ENCODE data around the gene CDC42BPB. TPM values are rescaled to one million over a fixed set of nuclear protein-coding genes. Genes with fewer than 3 reads are reported as not detected.

The CDC42BPB gene
- total and polyA plus RNA-seq, 2 of the 4 experiments (the other 2 are of a cell fraction): 49.1 to 81.4 TPM

GRCh38 chr14:102898298-102898697 lies 159.1 kb downstream of the CDC42BPB start:
- Histone ChIP-seq H4K91ac (ENCODE audit: insufficient read depth, low read depth, low read length) (no peak overlapping the region), H3K4me3 (ENCODE audit: insufficient read depth, low read depth, low read length) (no peak overlapping the region), H3K9me1 (ENCODE audit: insufficient read depth, low read length) (peaks cover 8% of the 10 kb centered on the region), H2BK15ac (ENCODE audit: low read depth, low read length) (no peak overlapping the region), H2AFZ (replicated peaks; ENCODE audit: low read length, poor library complexity) (no peak overlapping the region), H3K4me2 (ENCODE audit: low read depth, low read length) (no peak overlapping the region), H4K8ac (ENCODE audit: low read depth in 2 of 2, low read length in 2 of 2) (no peak overlapping the region), H3K9ac (ENCODE audit: low read depth, low read length) (no peak overlapping the region), H3K27ac (ENCODE audit: insufficient read depth, low read length) (no peak overlapping the region), H3K36me3 (ENCODE audit: control insufficient read depth, insufficient read depth, low read length) (peaks cover 24% of the 10 kb centered on the region), H2BK5ac (ENCODE audit: low read depth, low read length, poor library complexity, severe bottlenecking) (no peak overlapping the region), H3K79me1 (ENCODE audit: low read depth in 1 of 2, low read length in 2 of 2) (peaks cover 0 to 8% of the 10 kb centered on the region in 2 experiments; a peak in 1 of 4 replicates), H3K14ac (replicated peaks; ENCODE audit: low read depth, low read length) (no peak overlapping the region), H3K9me3 (ENCODE audit: control insufficient read depth, insufficient read depth, low read length) (no peaks in the 10 kb centered on the region), H2AK9ac (replicated peaks; ENCODE audit: low read depth, low read length, poor library complexity) (no peak overlapping the region), H3K56ac (ENCODE audit: extremely low read depth, insufficient read depth, low read length) (no peak overlapping the region), H2AK5ac (ENCODE audit: low read depth, low read length) (no peak overlapping the region), H2BK20ac (ENCODE audit: low read depth, low read length) (no peak overlapping the region), H3K18ac (ENCODE audit: low read depth, low read length) (no peak overlapping the region), H3K4me1 (ENCODE audit: control insufficient read depth, insufficient read depth, low read length) (peaks cover 2% of the 10 kb centered on the region; the same call in 1 of the 2 replicates), H4K5ac (ENCODE audit: low read depth, low read length) (no peak overlapping the region), H2BK120ac (ENCODE audit: low read depth, low read length) (no peak overlapping the region), H3K4ac (ENCODE audit: low read depth, low read length) (no peak overlapping the region), H4K20me1 (ENCODE audit: insufficient read depth, low read length) (peaks cover 1% of the 10 kb centered on the region; the same call in 1 of the 2 replicates), H3K23ac (ENCODE audit: low read depth, low read length) (no peak overlapping the region), H3K27me3 (ENCODE audit: control insufficient read depth, insufficient read depth, low read length) (no peaks in the 10 kb centered on the region)
- DNase-seq (no peak), ATAC-seq (ENCODE audit: low read depth) (no peak)
- intact Hi-C loops (cut with micrococcal nuclease): no loop called here
- POLR2A ChIA-PET (ENCODE audit: unreplicated experiment): no interaction called here
- WGBS, 2 experiments (ENCODE audit: extremely low coverage in 2 of 2, insufficient read length in 1 of 2): 94% methylated on average over 3 of the region's 6 CpGs; no CpG with 5 or more reads in 1 of the 2 experiments
- TF ChIP-seq BHLHE40 (IDR thresholded peaks at IDR 0.05; ENCODE audit: low read depth, low read length) (no peak), NFE2L2 (IDR thresholded peaks at IDR 0.05; ENCODE audit: low read depth, low read length) (no peak), ELK1 (IDR thresholded peaks at IDR 0.05; ENCODE audit: borderline replicate concordance, low read depth, low read length) (no peak), POLR2A (IDR thresholded peaks at IDR 0.05; ENCODE audit: low read depth, low read length) (no peak), SMC3 (IDR thresholded peaks at IDR 0.05; ENCODE audit: low read depth, low read length) (no peak), RFX5 (IDR thresholded peaks at IDR 0.05; ENCODE audit: low read depth, low read length) (no peak), MXI1 (IDR thresholded peaks at IDR 0.05; ENCODE audit: borderline replicate concordance, low read depth, low read length) (no peak), RAD21 (IDR thresholded peaks at IDR 0.05; ENCODE audit: low read length) (no peak), RCOR1 (IDR thresholded peaks at IDR 0.05; ENCODE audit: insufficient replicate concordance, low read length) (no peak), MAZ (IDR thresholded peaks at IDR 0.05; ENCODE audit: borderline replicate concordance, low read depth, low read length) (no peak), CTCF (conservative IDR thresholded peaks at IDR 0.05; ENCODE audit: low read depth, low read length) (no peak)
- TF ChIP-seq, protein P1, sequence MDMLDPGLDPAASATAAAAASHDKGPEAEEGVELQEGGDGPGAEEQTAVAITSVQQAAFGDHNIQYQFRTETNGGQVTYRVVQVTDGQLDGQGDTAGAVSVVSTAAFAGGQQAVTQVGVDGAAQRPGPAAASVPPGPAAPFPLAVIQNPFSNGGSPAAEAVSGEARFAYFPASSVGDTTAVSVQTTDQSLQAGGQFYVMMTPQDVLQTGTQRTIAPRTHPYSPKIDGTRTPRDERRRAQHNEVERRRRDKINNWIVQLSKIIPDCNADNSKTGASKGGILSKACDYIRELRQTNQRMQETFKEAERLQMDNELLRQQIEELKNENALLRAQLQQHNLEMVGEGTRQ (IDR thresholded peaks at IDR 0.05; ENCODE audit: low read depth, low read length): no peak
- in situ Hi-C loops (cut with MboI; ENCODE audit: low sequenced_read_pairs): loop anchor here (10.0 kb wide), 1 partner anchor 113 kb away; no protein-coding TSS in a partner anchor
- dilution Hi-C loops (cut with HindIII; ENCODE audit: low sequenced_read_pairs, unreplicated experiment): no loop called here
- CTCF ChIA-PET: no interaction called here
- BruUV-seq (replicated peaks): no TSS peak
